ENCODE measurements around the gene TMEM181.

DNA sequence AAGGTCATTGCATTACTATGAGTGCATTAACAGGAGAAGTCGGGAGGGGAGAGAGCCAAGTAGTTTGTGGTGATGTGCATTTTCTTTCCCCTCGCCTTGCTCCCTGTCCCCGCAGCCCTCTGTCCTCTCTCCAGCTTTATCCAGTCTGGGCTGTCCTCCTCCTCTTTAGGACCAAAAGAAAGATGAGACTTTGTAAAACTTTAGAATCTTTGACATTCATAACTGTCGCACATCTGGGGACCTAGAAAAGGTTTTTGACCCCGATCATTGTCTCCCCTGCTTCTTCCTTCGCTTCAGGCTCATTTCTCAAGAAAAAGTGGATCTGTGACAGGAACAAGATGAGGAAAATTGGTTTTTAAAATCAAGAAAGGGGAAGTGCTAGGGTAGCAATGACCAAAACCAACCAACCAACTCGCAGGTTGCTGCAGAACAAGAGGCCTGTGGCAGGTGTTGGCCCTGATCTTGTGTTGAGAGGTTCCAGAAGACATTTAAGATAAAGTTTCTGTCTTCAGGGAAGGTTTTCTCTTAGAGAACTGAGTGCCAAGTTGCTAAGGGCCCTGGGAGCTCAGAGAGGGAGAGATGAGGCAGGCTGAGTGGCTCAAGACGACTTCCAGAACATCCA is 107.6 kb downstream of the TMEM181 start:
- TF ChIP-seq CTCF (IDR thresholded peaks at IDR 0.05) (no peak), EZH2 (IDR thresholded peaks at IDR 0.05; ENCODE audit: borderline replicate concordance, insufficient read depth, low read depth, low read length, poor library complexity, severe bottlenecking) (no peak)
